ENCODE data around the gene ESRRG.

Gene ESRRG

DNA sequence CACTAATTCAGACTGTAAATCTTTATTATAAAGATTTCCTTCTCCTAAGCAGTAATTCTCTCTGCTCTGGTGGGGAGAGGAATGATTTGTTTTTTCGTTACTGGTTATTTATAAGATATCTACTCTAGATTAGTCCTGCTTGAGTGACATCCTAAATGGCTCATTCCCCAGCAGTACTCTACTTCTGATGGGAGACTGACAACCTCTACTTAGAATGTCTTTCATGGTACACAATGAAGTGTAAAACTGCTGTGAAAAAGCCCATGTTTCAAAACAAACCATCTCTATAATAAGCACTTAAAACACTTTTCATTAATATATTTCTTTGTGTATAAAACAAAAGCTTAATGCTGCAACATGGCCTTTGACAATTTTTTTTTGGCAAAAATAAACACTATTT, 33.9 kb upstream of the ESRRG start:
- Histone ChIP-seq H3K27me3 (no peaks in the 10 kb centered on the region), H3K4me1 (ENCODE audit: control insufficient read depth in 1 of 2, insufficient read depth in 1 of 2, low read depth in 1 of 2, low read length in 1 of 2) (no peaks in the 10 kb centered on the region), H3K27ac (no peak overlapping the region), H3K36me3 (no peaks in the 10 kb centered on the region), H3K9me3 (no peaks in the 10 kb centered on the region), H3K4me3 (ENCODE audit: low read depth in 1 of 2, low read length in 1 of 2) (no peak overlapping the region)
- TF ChIP-seq, protein P1, sequence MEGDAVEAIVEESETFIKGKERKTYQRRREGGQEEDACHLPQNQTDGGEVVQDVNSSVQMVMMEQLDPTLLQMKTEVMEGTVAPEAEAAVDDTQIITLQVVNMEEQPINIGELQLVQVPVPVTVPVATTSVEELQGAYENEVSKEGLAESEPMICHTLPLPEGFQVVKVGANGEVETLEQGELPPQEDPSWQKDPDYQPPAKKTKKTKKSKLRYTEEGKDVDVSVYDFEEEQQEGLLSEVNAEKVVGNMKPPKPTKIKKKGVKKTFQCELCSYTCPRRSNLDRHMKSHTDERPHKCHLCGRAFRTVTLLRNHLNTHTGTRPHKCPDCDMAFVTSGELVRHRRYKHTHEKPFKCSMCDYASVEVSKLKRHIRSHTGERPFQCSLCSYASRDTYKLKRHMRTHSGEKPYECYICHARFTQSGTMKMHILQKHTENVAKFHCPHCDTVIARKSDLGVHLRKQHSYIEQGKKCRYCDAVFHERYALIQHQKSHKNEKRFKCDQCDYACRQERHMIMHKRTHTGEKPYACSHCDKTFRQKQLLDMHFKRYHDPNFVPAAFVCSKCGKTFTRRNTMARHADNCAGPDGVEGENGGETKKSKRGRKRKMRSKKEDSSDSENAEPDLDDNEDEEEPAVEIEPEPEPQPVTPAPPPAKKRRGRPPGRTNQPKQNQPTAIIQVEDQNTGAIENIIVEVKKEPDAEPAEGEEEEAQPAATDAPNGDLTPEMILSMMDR (IDR thresholded peaks at IDR 0.05) = no peak

DNA sequence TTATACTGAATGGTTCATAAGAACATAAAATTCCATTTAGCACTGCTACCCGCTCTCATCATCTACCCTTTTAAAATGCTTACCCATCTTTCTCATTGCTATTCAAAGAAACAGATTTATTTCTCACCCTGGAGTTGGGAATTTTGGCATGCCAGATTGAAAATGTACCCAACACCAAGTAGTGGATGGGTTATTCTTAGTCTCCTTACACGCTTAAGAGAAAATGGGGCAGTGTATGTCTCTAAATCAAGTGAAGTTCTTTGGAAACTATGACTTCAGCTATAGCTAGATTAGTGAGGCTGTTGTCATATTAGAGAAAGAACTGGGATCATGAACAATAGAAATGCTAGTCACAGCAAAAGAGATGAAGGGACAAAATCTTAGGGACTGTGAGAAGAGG, 27.7 kb upstream of the ESRRG start:
- H3K36me3 ChIP-seq = no peaks in the 10 kb centered on the region

DNA sequence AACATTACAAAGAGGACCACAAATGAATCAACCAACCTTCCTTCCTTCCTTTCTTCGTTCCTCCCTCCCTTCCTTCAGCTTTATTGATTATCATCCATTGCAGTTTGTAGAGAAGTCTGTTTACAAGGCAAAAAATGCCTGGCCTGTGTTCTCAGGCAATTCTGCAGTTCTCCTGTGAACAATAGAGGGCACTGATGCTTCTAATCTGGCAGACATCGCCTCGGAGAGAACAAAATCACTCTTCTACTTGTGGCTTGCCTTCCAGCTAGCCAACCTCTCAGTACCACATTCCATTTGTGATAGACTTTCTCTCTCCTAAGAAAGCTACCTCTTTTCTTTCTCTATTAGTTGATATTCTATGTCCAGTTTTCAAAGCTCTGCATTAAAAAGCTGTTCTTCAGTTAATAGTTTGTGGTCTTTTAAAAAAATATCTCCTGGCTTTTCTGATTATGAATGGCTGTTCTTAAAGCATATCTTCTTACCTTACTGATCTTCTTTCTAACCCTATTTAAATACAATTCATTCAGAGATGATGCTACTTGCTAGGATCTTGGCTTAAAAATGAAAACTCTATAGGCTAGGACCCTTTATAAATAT, 26.9 kb upstream of the ESRRG start:
- H3K4me1 ChIP-seq (ENCODE audit: control insufficient read depth in 1 of 2, insufficient read depth in 1 of 2, low read depth in 1 of 2, low read length in 1 of 2) = no peaks in the 10 kb centered on the region
- no peak overlapping the region for H3K27ac ChIP-seq
- TF ChIP-seq, protein P1 (IDR thresholded peaks at IDR 0.05) = no peak
- no peaks in the 10 kb centered on the region for H3K27me3 ChIP-seq
- H3K4me3 ChIP-seq (ENCODE audit: low read depth in 1 of 2, low read length in 1 of 2) = no peak overlapping the region
- no peaks in the 10 kb centered on the region for H3K9me3 ChIP-seq
- H3K36me3 ChIP-seq = no peaks in the 10 kb centered on the region

More for the DNA sequence above, 27.7 kb upstream of the ESRRG start:
- Histone ChIP-seq H3K27me3 (no peaks in the 10 kb centered on the region), H3K4me3 (ENCODE audit: low read depth in 1 of 2, low read length in 1 of 2) (no peak overlapping the region), H3K27ac (no peak overlapping the region), H3K4me1 (ENCODE audit: control insufficient read depth in 1 of 2, insufficient read depth in 1 of 2, low read depth in 1 of 2, low read length in 1 of 2) (no peaks in the 10 kb centered on the region), H3K9me3 (no peaks in the 10 kb centered on the region)
- TF ChIP-seq, protein P1 (IDR thresholded peaks at IDR 0.05) = no peak

DNA sequence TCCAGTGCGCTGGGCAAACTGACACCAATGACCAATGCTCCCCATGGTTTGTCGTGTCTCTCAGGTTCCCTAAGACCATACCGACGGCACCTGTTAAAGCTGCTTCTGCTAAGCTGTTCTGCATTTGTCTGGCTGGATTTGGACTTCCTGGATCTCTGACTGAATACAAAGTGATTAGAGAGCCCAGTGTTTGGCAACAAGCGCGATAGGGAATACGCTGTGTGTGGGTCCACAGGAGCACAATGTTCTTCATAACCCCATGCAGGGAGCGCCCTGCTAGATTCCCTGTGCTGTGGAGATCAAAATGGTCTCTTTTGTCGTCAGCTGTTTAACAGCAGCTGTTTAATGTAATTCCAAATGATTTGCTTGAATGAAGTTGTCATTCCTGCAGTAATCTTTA, 26.0 kb upstream of the ESRRG start:
- TF ChIP-seq, protein P1 (IDR thresholded peaks at IDR 0.05) = no peak
- no peaks in the 10 kb centered on the region for H3K4me1 ChIP-seq (ENCODE audit: control insufficient read depth in 1 of 2, insufficient read depth in 1 of 2, low read depth in 1 of 2, low read length in 1 of 2)
- no peaks in the 10 kb centered on the region for H3K9me3 ChIP-seq
- no peak overlapping the region for H3K27ac ChIP-seq
- H3K4me3 ChIP-seq (ENCODE audit: low read depth in 1 of 2, low read length in 1 of 2) = no peak overlapping the region
- H3K36me3 ChIP-seq = no peaks in the 10 kb centered on the region
- no peaks in the 10 kb centered on the region for H3K27me3 ChIP-seq

DNA sequence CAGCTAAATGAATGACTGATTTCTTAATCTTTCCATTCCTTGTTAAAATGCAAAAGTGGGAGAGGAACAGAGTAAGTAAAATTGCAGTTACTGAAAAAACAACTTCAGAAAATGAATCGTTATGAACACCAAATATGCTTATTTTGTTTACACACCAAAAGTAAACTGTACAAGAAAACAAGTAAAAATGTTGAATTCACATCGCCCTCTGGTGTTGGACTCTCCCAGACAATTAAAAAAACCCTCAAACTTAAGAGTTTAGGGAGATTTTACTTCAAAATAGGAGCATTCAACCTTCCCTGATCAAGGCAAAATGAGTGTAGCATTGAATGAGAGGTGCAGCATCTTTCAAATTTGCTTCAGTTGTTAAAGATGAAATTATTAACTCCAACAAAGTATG, 19.4 kb upstream of the ESRRG start:
- no peaks in the 10 kb centered on the region for H3K4me1 ChIP-seq (ENCODE audit: control insufficient read depth in 1 of 2, insufficient read depth in 1 of 2, low read depth in 1 of 2, low read length in 1 of 2)
- TF ChIP-seq, protein P1 (IDR thresholded peaks at IDR 0.05) = no peak
- H3K27ac ChIP-seq = no peak overlapping the region
- no peaks in the 10 kb centered on the region for H3K9me3 ChIP-seq
- no peak overlapping the region for H3K4me3 ChIP-seq (ENCODE audit: low read depth in 1 of 2, low read length in 1 of 2)
- H3K36me3 ChIP-seq = no peaks in the 10 kb centered on the region
- no peaks in the 10 kb centered on the region for H3K27me3 ChIP-seq

DNA sequence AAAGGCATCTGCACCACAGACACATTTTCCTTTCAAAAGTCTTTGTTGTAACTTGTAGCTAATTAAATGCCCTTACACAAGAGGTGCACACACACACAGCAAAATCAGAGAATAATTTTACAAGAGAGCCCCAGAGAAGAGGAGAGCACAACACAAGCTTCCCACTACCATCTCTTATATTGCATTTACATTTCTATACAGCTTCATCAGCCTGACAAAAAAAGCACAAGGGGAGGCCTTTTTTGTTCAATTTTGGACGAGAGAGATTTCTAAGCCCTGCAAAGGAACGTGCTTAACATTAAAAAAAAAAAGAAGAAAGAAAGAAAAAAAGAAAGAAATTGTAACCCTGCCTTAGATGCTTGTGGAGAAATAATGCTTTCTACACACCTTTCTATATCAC, 17.1 kb upstream of the ESRRG start:
- H3K36me3 ChIP-seq = no peaks in the 10 kb centered on the region
- no peaks in the 10 kb centered on the region for H3K4me1 ChIP-seq (ENCODE audit: control insufficient read depth in 1 of 2, insufficient read depth in 1 of 2, low read depth in 1 of 2, low read length in 1 of 2)
- H3K27me3 ChIP-seq = no peaks in the 10 kb centered on the region
- TF ChIP-seq, protein P1 (IDR thresholded peaks at IDR 0.05) = no peak
- H3K27ac ChIP-seq = no peak overlapping the region
- no peaks in the 10 kb centered on the region for H3K9me3 ChIP-seq
- no peak overlapping the region for H3K4me3 ChIP-seq (ENCODE audit: low read depth in 1 of 2, low read length in 1 of 2)
